HG03432 (cell line): Measurements from ENCODE around the gene RANBP9.

Experiments used
- ATAC-seq: cut with Tn5 transposase; IDR thresholded peaks from one replicate; pipeline ENCODE4 v1.9.1; 2021; ENCODE audit warnings: mild to moderate bottlenecking, moderate library complexity; ENCODE audit not compliant: unreplicated experiment

RANBP9 gene

GRCh38 chr6:13572240-13572639, 139.4 kb downstream of the RANBP9 start:
- no peak for ATAC-seq
